Ishikawa (cell line): ENCODE data around the gene TGM3.

ENCODE experiments used
- CEBPB ChIP-seq: IDR thresholded peaks from 2 replicates; pipeline ENCODE4 v1.6.1; 2012
- CREB1 ChIP-seq: IDR thresholded peaks from 2 replicates; pipeline ENCODE4 v1.6.1; 2012; ENCODE audit warnings: low read depth
- EGR1 ChIP-seq: IDR thresholded peaks from 2 replicates; pipeline ENCODE4 v1.6.1; 2012
- EP300 ChIP-seq: IDR thresholded peaks from 2 replicates; pipeline ENCODE4 v1.6.1; 2012; ENCODE audit warnings: borderline replicate concordance
- FOXM1 ChIP-seq: IDR thresholded peaks from 2 replicates; pipeline ENCODE4 v1.6.1; 2012; ENCODE audit warnings: low read depth, borderline replicate concordance
- NFIC ChIP-seq: IDR thresholded peaks from 2 replicates; pipeline ENCODE4 v1.6.1; 2012
- RAD21 ChIP-seq: IDR thresholded peaks from 2 replicates; pipeline ENCODE4 v1.6.1; 2012; ENCODE audit warnings: low read depth
- TAF1 ChIP-seq: IDR thresholded peaks from 2 replicates; pipeline ENCODE4 v1.6.1; 2012; ENCODE audit warnings: low read depth, mild to moderate bottlenecking
- TCF12 ChIP-seq: IDR thresholded peaks from 2 replicates; pipeline ENCODE4 v1.6.1; 2012; ENCODE audit warnings: low read depth
- TEAD4 ChIP-seq: IDR thresholded peaks from 2 replicates; pipeline ENCODE4 v1.6.1; 2012
- YY1 ChIP-seq: IDR thresholded peaks from 2 replicates; pipeline ENCODE4 v1.6.1; 2012; ENCODE audit warnings: low read depth
- ZBTB7A ChIP-seq: IDR thresholded peaks from 2 replicates; pipeline ENCODE4 v1.6.1; 2012; ENCODE audit warnings: low read depth
- TF ChIP-seq, protein P1 (sequence below): IDR thresholded peaks from 2 replicates; pipeline ENCODE4 v1.6.1; 2012
- TF ChIP-seq, protein P2 (sequence below): IDR thresholded peaks from 2 replicates; pipeline ENCODE4 v1.6.1; 2012
- TF ChIP-seq, protein P3 (sequence below): IDR thresholded peaks from 2 replicates; pipeline ENCODE4 v1.6.1; 2012; ENCODE audit warnings: low read depth, mild to moderate bottlenecking

TGM3 gene

DNA sequence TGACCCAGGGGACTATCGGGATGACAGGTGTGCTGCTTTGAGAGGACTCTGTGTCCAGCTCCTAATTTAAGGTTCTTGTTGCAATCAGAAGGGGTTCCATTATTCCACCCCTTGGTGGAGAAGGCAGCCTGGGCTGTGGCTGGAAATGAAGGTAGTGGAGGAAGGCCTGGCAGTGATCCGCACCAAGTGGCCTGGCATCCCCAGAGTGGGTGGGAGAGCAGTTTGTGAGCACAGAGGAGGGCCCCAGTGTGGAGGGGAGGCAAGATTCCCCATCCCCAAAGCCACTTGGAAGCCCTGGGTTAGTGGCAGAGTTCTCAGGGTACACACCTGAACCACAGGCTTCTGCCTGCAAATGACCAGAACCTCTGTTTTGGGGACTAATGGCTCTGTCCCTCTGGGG, 2.3 kb downstream of the TGM3 start:
- TF ChIP-seq EP300 (no peak), ZBTB7A (no peak), TAF1 (no peak), RAD21 (no peak), YY1 (no peak), NFIC (no peak), FOXM1 (no peak), EGR1 (no peak), TEAD4 (no peak), TCF12 (no peak)

DNA sequence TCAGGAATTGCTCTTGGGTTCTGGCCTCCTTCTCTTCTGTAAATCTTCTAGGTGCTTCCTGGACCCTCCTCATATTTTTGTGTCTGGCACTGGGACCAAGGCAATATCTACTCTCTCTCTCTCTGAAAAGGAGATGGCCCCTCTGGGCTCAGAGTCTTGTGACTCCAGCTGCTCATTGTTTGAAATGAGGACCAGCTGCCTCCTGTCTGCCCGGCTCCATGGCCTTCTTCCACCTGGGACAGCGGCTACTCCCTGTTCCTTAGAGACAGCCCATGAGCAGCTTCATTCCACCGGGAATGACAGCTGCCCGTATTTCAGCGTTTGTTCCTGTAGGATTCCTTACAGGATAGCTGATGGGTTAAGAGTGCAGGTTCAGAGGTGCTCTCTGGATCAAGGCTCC, 2.9 kb downstream of the TGM3 start:
- TF ChIP-seq CREB1 (no peak), EGR1 (no peak), FOXM1 (no peak), TAF1 (no peak)
- TF ChIP-seq, protein P1, sequence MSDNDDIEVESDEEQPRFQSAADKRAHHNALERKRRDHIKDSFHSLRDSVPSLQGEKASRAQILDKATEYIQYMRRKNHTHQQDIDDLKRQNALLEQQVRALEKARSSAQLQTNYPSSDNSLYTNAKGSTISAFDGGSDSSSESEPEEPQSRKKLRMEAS: no peak

DNA sequence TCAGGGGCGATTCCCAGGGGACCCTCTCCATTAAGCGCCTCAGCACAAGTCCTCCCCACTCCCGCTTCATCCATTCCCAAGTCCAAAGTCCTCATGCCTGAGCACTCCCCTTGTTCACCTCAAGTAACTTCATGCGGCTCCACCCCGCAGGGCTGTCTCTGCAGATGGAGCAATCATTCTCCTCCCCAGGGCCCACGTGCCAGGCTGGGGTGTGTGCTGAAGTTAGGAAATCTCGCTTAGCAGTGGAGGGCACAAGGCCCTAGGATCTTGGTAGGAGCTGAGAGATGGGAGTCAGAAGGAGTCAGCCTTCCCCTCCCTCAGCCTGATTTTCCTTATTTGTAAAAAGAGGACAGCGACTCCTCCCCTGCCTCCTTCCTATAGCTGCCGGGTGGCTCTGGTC, 3.5 kb downstream of the TGM3 start:
- TF ChIP-seq EP300 (no peak), TEAD4 (no peak)
- TF ChIP-seq, protein P2, sequence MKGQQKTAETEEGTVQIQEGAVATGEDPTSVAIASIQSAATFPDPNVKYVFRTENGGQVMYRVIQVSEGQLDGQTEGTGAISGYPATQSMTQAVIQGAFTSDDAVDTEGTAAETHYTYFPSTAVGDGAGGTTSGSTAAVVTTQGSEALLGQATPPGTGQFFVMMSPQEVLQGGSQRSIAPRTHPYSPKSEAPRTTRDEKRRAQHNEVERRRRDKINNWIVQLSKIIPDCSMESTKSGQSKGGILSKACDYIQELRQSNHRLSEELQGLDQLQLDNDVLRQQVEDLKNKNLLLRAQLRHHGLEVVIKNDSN: peak; percentile 39; the same call in 1 of the 2 replicates

DNA sequence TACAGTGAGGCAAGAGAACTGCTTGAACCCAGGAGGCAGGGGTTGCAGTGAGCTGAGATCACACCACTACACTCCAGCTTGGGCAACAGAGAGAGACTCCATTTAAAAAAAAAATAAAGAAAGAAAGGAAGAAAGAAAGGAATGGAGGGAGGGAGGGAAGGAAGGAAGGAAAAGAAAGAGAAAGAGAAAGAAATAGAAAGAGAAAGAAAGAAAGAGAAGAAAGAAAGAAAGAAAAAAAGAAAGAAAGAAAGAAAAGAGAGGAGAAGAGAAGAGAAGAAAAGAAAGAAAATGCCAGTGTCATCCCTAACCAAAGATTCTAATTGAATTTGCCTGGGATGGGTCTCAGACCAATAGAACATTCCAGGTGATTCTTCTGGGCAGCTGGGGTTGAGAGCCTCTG, 4.2 kb downstream of the TGM3 start:
- TF ChIP-seq EP300: no peak
- TF ChIP-seq YY1: no peak
- no peak for TF ChIP-seq FOXM1
- TF ChIP-seq, protein P3, sequence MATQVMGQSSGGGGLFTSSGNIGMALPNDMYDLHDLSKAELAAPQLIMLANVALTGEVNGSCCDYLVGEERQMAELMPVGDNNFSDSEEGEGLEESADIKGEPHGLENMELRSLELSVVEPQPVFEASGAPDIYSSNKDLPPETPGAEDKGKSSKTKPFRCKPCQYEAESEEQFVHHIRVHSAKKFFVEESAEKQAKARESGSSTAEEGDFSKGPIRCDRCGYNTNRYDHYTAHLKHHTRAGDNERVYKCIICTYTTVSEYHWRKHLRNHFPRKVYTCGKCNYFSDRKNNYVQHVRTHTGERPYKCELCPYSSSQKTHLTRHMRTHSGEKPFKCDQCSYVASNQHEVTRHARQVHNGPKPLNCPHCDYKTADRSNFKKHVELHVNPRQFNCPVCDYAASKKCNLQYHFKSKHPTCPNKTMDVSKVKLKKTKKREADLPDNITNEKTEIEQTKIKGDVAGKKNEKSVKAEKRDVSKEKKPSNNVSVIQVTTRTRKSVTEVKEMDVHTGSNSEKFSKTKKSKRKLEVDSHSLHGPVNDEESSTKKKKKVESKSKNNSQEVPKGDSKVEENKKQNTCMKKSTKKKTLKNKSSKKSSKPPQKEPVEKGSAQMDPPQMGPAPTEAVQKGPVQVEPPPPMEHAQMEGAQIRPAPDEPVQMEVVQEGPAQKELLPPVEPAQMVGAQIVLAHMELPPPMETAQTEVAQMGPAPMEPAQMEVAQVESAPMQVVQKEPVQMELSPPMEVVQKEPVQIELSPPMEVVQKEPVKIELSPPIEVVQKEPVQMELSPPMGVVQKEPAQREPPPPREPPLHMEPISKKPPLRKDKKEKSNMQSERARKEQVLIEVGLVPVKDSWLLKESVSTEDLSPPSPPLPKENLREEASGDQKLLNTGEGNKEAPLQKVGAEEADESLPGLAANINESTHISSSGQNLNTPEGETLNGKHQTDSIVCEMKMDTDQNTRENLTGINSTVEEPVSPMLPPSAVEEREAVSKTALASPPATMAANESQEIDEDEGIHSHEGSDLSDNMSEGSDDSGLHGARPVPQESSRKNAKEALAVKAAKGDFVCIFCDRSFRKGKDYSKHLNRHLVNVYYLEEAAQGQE: no peak
- TF ChIP-seq RAD21: no peak
- TF ChIP-seq, protein P2: no peak
- TF ChIP-seq TCF12: no peak
- no peak for TF ChIP-seq EGR1
- TF ChIP-seq, protein P1: no peak
- no peak for TF ChIP-seq TEAD4
- TF ChIP-seq CREB1: no peak
- no peak for TF ChIP-seq TAF1
- TF ChIP-seq CEBPB: no peak
- no peak for TF ChIP-seq NFIC
- no peak for TF ChIP-seq ZBTB7A

DNA sequence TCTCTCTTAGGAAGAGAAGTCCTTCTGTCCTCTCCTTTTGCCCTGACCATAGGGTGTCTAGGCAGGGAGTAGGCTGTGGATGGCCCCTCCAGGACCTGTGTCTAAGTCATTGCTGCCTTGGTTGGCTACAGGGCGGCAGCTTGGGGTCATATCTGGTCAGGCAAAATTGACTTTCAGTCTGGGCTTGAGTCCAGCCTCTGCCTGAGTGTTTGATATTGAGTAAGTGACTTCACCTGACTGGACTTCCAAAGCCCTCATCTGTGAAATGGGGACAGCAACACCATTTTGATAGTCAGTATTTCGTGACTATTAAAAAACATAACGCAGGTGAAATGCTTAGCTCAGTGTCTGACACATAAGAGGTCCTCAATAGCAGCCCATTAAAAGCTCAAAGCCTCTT, 4.6 kb downstream of the TGM3 start:
- TF ChIP-seq RAD21 (no peak), CEBPB (peak; percentile 53; the same call in 1 of the 2 replicates)

DNA sequence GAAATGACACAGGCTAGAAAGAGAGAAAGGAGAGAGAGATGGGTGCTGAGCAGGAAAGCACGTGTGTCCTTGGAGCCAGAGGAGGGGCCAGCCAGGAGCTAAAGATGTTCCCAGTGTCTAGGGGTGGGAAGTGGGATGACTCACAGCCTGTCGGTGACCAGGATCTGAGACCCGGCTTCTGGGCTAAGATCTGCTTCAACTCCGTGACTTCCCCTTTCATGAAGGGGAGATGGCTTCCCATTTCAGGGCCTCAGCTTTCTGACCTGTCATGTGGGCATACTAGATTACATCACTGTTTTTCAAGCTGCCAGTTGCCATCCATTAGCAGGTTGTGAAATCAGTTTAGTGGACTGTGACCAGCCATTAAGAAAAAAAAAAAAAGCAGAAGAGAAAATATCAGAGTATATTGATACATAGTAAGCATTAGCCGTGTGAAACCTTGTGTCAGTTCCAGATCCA, 5.4 kb downstream of the TGM3 start:
- TF ChIP-seq, protein P3: no peak
- TF ChIP-seq CEBPB: 0 out of 2 replicates have a peak, but pooled peaks have one; percentile 35

DNA sequence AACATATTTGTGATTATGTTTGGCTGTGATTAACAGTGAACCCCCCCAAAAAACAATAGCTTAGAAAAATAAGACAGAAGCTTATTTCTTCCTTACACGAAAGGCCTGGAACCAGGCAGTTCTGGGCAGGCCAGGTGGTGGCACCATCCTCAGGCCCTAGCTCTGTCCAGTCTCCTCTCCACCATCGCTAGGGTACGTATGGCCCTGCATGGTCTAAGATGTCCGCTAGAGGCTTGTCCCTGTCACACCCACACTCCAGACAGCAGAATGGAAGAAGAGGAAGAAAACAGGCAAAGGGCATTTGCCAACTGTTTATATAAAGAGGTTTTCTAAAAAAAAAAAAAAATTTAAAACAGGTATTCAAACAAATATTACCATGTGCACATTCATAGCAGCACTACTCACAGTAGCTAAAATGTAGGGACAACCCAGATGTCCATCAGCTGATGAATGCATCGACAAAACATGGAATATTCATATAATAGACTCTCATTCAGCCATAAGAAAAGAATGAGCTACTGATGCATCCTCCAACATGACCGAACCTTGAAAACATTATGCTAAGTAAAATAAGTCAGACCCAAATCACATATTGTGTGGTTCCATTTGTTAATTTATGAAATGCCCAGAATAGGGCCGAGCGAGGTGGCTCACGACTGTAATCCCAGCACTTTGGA, 6.7 kb downstream of the TGM3 start:
- no peak for TF ChIP-seq CEBPB
- TF ChIP-seq, protein P2: no peak
- TF ChIP-seq CREB1: no peak
- no peak for TF ChIP-seq TEAD4
- TF ChIP-seq, protein P3: no peak
- no peak for TF ChIP-seq EP300
- TF ChIP-seq TCF12: no peak
- no peak for TF ChIP-seq ZBTB7A
- no peak for TF ChIP-seq YY1
- no peak for TF ChIP-seq TAF1
- no peak for TF ChIP-seq NFIC
- TF ChIP-seq FOXM1: no peak
